Mesenteric fat pad (tissue), 1 donor: Measurements from ENCODE around the gene FER. TPM values are rescaled to one million over a fixed set of nuclear protein-coding genes. Genes with fewer than 3 reads are reported as not detected.
"Not testable (repeated sequence)": the region's sequence is repeated elsewhere in the genome, so short reads cannot be mapped to it uniquely, and the experiment has no call there.

Experiments used
- DNase-seq: peaks from one replicate; pipeline ENCODE4 v3.0.0-alpha.2; 2020; ENCODE audit warnings: low spot score
- total RNA-seq: library from RNA; stranded (reverse); fragmentation: NEBNext Ultra II Directional; extraction: Animal tissue kit (Norgen Biotek cat#: 25700); gene quantifications from one replicate; pipeline ENCODE4 v1.2.1, GENCODE V29; 2021
- donor health status: DM: yes; HTN: yes; CAD: no.

FER gene
- total RNA-seq, 1 donor from 2014 or later, result 37.6 TPM

DNA sequence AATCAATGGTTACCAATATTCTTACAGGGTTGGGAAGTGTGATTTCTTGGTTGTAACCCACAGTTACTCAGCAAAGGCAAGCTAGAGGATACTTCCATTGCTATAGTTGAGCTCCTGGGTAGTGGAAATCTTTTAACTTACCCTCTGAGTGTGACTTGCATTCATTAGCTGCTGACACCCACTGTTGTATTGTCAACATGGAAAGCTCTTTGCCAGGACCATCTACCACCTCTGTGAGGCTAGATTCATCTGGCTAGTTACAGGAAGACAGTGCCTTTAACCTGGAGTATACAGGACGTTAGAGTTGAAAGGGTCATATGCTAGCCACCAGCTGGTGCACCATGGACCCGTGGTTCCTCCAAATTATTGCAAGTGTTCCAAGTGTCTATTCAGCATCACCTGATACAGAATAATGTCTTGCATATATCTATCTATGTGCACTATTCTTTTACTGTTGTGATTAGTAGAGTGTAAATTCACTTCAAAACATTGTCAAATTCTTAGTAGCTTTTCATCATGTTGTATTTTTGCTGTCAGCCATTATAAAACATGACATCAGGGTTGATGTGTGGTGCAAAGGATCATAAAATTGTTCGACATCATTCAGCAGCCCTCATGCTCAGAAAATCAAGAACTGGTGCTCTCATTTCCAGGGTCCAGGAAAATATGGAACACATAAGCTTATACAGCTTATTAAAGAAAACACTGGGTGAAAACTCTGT is 423.1 kb downstream of the FER start:
- DNase-seq, result no peak

GRCh38 chr5:109171437-109172073 is 423.9 kb downstream of the FER start:
- DNase-seq, result not testable (repeated sequence)

- no peak for DNase-seq
These were observed 425.5 kb downstream of the FER start for GRCh38 chr5:109173036-109173794.

- no peak for DNase-seq
These were observed 429.5 kb downstream of the FER start for GRCh38 chr5:109177227-109177626.

- DNase-seq, result no peak
These were observed 430.1 kb downstream of the FER start for GRCh38 chr5:109177782-109178181.

DNA sequence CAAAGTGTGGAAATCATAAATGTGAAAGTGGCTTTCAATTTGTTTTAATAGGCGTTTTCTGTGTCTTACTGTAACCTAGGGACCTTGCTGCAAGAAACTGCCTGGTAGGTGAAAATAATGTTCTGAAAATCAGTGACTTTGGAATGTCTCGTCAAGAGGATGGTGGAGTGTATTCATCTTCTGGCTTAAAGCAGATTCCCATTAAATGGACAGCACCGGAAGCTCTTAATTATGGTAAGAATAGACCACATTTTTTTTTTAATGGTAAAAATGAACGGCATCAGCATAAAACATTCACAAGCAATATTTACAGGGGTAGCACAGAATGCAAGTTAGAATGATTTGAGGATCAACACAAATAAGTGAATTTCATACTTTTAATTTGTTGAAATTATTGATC is 433.0 kb downstream of the FER start:
- no peak for DNase-seq

GRCh38 chr5:109186759-109187158 is 439.1 kb downstream of the FER start:
- DNase-seq, result no peak

DNA sequence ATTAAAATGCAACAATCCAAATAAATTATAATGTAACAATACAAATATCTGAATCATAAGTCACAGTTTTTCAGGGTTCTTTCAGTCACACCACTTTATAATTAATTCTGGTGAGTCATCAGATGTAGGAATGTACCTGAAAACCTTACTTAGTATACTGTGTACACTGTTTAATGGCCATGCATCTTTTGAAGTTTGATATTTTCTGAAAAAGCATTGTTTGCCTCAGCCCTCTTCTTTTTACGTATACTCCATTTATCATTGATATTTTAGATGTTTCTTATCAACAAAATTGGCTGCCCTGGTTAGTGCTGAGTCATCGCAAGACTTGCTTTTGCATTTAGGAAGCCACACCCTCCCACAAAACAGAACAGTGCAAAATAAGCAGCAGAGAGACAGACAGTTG is 443.5 kb downstream of the FER start:
- DNase-seq, result no peak

DNA sequence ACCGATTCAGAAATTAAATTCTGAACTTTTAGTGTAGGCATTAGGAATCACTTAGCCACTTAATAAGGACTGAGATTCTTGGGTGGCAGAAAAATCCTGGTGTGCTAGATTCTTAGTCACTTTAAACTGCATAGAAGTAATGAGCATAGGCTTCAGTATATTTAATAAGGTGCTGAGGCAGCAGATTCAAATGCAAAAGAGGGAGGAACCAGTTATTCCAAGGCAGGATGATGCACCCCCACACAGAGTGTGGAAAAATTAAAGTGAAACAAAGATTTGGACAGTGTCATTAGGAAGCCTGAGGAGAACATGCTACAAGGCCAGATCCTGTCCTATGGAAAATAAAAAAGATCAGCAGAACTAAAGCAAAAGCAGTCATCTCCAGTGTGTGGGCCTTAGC is 444.3 kb downstream of the FER start:
- no peak for DNase-seq

DNA sequence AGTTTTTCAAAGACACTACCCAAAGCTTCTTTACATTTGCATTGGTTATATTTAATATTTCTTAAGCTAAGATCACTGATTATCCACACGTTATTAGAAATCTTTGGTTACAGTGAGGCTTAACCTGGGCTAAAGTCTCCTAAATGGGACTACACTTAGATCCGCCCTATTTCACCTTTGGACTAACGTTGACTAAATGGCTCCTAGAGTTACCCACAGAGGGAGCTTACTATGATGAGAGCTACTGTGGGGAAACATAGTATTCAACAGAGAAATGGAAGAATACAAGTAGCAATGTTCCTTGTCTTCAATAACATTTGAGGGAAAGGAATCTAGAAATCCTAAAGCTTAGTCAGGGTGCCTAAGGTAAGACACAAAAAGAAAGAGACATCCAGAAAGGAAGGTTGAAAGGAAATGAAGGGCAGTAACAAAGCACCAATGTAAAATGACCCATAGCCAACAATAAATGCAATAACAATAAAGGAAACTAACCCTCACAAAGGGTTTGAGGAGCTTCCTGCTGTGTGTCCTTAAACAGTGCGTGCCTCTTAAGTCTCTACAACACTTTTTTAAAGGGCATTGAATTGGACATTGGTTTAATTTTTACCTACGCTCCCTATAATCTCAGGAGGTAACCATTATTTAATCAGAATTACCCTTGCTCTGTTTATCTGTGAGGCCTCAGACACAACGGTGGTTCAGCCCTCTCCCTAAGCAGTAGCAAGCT is 445.0 kb downstream of the FER start:
- no peak for DNase-seq

GRCh38 chr5:109195667-109196066 is 448.0 kb downstream of the FER start:
- DNase-seq, result no peak

DNA sequence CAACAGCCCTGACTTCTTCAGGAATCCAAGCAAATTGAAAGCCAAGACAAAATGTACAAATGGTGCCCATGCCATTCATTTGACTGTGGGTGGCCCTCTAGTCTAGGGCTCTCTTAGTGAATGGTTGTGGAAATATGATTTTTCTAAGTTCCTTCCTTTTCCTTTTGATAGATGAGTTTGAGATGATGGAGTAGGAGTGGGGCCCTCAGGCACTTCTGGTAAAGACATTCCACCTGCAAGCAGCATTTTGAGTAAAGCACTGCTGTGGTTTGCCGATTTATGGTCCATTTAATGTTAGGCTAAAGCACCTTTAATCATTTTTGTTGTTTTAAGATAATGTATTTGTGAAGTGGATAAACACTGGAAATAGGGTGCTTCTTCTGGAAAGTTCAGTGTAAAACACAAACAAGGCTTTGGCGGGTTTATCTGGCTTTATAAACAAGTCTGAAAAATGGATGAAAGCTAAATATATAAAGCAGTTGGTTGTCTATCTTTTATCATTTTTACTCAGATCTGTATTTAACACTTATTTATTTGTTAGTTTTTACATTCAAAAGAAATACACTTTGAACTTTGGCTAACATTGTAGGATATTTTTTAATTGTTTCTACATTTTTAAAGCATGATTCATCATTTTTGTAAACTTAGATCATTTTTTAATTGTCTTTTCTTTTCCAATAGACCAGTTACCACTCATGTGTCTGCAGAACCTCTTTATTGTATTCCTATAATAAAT is 448.6 kb downstream of the FER start:
- DNase-seq, result no peak

GRCh38 chr5:109196823-109197160 is 449.1 kb downstream of the FER start:
- no peak for DNase-seq

- no peak for DNase-seq
These were observed 451.6 kb downstream of the FER start for GRCh38 chr5:109199289-109199688.

DNA sequence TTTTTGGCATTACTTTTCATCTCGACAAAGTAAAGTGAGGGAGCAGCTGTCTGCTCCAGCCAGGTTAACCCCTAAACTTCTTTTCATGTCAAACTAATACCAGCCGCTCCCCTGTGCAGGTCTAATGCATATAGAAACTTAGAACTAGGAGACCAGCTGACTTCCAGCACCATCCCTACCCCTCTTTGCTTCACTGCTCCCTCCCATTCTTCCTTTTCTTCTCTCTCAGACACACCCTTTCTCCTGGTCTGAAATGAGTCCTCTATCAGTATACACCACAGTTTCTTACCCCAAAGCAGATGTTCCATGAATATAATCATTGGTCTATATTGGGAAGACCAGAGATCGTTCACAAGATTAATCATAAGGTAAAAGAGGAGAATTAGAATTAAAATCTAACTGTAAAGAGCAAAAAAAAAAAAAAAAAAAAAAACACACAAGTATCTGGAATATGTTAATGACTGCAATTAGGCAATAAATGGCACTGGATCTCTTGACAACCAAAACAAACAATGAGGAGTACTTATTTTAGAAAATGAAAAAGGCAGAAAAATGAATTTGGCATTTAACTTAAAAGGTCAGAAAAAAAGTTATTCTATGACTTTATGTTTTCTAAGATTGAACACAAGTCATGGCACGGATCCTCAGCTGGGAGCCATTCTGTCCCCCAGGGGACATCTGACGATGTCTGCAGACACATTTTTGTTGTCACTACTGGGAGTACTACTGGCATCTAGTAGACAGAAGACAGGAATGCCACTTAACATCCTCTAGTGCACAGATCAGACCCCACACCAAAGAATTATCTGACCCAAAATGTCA is 452.3 kb downstream of the FER start:
- no peak for DNase-seq

DNA sequence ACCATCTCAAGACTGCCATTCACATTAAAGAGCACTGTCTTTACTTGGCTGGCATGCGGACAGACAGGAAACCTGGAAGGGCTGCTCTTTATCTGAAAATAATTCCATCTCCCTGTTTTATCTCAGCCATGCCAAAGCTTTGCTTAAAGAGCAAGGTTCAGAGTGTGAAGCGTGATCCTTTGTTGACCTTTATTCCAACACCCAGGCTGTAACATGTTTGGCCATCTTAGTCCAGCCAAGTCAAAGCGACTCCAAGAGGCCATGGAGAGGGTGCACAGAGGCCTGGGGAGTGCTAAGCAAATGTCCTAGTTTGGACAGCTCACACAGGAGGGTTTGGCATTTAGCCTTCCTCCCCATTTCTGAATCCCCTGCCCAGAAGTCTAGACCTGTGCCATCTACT is 467.3 kb downstream of the FER start:
- DNase-seq, result no peak

DNA sequence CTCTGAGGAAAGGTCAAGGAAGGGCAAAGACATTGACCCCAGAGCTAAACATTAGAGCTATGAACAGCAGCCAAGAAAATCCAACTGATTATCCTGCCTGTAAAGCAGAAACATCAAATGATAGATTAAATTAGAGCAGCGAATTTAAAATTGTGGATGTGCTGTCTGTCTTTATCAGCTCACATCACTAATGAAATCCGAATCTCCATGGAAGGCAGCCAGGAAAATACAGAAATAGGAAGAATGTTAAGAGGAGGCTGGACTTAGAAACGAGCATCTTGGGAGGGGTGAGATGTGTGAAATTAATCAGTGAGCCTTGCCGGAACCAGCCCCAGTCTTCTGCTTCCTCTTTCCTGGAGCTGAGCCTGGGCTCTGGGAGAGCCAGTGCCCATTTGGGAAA is 471.1 kb downstream of the FER start:
- DNase-seq, result no peak

DNA sequence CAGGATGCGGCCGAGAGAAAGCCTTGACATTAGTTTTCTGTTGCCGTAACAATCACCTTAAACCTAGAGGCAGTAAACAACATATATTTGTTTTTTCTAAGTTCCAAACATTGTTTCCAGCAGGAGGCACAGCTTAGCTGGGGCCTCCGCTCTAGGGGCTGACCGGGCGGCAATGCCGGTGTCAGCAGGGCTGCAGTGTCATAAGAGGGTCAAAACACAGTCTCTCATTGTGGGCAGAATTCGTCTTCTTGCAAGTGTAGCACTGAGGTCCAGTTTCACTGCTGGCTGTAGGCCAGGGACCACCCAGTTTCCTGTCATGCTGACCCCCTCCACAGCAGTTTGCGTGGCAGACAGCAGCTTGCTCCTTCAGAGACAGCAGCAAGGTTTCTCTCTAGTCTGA is 475.8 kb downstream of the FER start:
- DNase-seq, result no peak

GRCh38 chr5:109224276-109224882 is 476.7 kb downstream of the FER start:
- no peak for DNase-seq
